GM21390 (cell line): ENCODE measurements around the gene GPSM1.

Experiments used
- ATAC-seq: cut with Tn5 transposase; IDR thresholded peaks from one replicate; pipeline ENCODE4 v1.9.1; 2021; ENCODE audit not compliant: unreplicated experiment

Gene GPSM1

GRCh38 chr9:136327304-136327974 lies at the start of gene GPSM1:
TSS of gene GPSM1 (plus strand) at chr9:136327539. CDS start at chr9:136327696, 157 bp downstream.
- ATAC-seq = no peak

GRCh38 chr9:136277746-136278145 lies 49.6 kb upstream of the GPSM1 start:
- no peak for ATAC-seq

GRCh38 chr9:136278221-136278620 lies 49.1 kb upstream of the GPSM1 start:
- ATAC-seq = no peak

GRCh38 chr9:136278894-136279293 lies 48.4 kb upstream of the GPSM1 start:
- ATAC-seq = no peak

- ATAC-seq = no peak
These were observed 47.9 kb upstream of the GPSM1 start for GRCh38 chr9:136279471-136279870.

GRCh38 chr9:136280535-136281315 lies 46.6 kb upstream of the GPSM1 start:
- ATAC-seq = no peak

GRCh38 chr9:136281421-136282271 lies 45.7 kb upstream of the GPSM1 start:
- no peak for ATAC-seq

GRCh38 chr9:136282272-136282861 lies 45.0 kb upstream of the GPSM1 start:
- ATAC-seq = no peak

GRCh38 chr9:136283291-136284235 lies 43.8 kb upstream of the GPSM1 start:
- ATAC-seq = no peak

GRCh38 chr9:136284311-136284710 lies 43.0 kb upstream of the GPSM1 start:
- ATAC-seq = no peak

- ATAC-seq = no peak
These were observed 42.4 kb upstream of the GPSM1 start for GRCh38 chr9:136284951-136285350.

GRCh38 chr9:136285501-136286358 lies 41.6 kb upstream of the GPSM1 start:
- ATAC-seq = no peak

GRCh38 chr9:136286359-136286986 lies 40.9 kb upstream of the GPSM1 start:
- no peak for ATAC-seq

- ATAC-seq = no peak
These were observed 40.4 kb upstream of the GPSM1 start for GRCh38 chr9:136286987-136287379.

GRCh38 chr9:136287960-136288753 lies 39.2 kb upstream of the GPSM1 start:
- ATAC-seq = no peak

GRCh38 chr9:136289651-136290507 lies 37.5 kb upstream of the GPSM1 start:
- no peak for ATAC-seq

GRCh38 chr9:136290508-136291000 lies 36.8 kb upstream of the GPSM1 start:
- ATAC-seq = no peak
